ENCODE results near the gene POLK. TPM values are rescaled to one million over a fixed set of nuclear protein-coding genes. Genes with fewer than 3 reads are reported as not detected.

POLK gene
- total RNA-seq, 1 donor from 2014 or later: 38.2 TPM

DNA sequence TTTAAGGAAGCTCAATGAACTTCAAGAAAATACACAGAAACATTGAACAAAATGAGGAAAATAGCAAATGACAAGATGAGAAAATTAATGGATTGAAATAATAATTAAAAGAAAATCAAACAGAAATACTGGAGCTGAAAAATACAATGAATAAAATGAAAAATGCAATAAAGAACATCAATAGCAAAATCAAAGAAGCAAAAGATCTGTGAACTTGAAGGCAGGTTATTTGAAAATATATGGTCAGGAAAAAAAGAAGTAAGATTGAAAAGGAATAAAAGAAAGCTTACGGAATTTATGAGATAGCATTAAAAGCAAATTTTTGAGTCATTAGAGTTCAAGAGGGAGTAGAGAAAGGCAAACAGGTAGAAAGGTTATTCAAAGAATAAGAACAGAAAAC is 42.7 kb upstream of the POLK start:
- no peak for ATAC-seq
- H3K4me3 ChIP-seq: no peak overlapping the region
- intact Hi-C loops (cut with DNase I): no loop called here

GRCh38 chr5:75471193-75471592 is 40.5 kb upstream of the POLK start:
- no peak for ATAC-seq
- Histone ChIP-seq H3K9me3 (peaks cover 22% of the 10 kb centered on the region), H3K4me1 (peaks cover under 1% of the 10 kb centered on the region), H3K36me3 (no peaks in the 10 kb centered on the region), H3K4me3 (no peak overlapping the region), H3K27me3 (no peaks in the 10 kb centered on the region), H3K27ac (no peak overlapping the region)
- intact Hi-C loops (cut with DNase I): no loop called here
- no peak for TF ChIP-seq CTCF (IDR thresholded peaks at IDR 0.05)
- no peak for DNase-seq

More for the DNA sequence above, 42.7 kb upstream of the POLK start:
- H3K9me3 ChIP-seq: peaks cover 22% of the 10 kb centered on the region
- no peak overlapping the region for H3K27ac ChIP-seq
- TF ChIP-seq CTCF (IDR thresholded peaks at IDR 0.05): no peak
- H3K27me3 ChIP-seq: no peaks in the 10 kb centered on the region
- DNase-seq: no peak
- peaks cover 13% of the 10 kb centered on the region for H3K4me1 ChIP-seq
- H3K36me3 ChIP-seq: no peaks in the 10 kb centered on the region

DNA sequence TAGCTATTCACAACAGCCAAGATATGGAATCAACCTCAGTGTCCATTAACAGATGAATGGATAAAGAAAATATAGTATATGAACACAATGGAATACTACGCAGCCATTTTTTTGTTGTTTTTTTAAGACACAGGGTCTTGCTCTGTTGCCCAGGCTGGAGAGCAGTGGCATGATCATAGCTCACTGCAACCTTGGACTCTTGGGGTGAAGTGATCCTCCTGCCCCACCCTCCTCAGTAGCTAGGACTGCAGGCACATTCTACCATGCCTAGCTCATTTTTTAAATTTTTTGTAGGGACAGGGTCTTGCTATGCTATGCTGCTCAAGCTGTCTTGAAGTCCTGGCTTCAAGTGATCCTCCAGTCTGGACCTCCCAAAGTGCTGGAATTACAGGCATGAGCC is 38.7 kb upstream of the POLK start:
- Histone ChIP-seq H3K27me3 (no peaks in the 10 kb centered on the region), H3K36me3 (no peaks in the 10 kb centered on the region), H3K27ac (no peak overlapping the region), H3K4me1 (no peaks in the 10 kb centered on the region), H3K9me3 (peaks cover 22% of the 10 kb centered on the region), H3K4me3 (no peak overlapping the region)
- ATAC-seq: no peak
- TF ChIP-seq CTCF (IDR thresholded peaks at IDR 0.05): no peak
- intact Hi-C loops (cut with DNase I): no loop called here
- DNase-seq: no peak

- no peak overlapping the region for H3K4me3 ChIP-seq
- intact Hi-C loops (cut with DNase I): no loop called here
- no peak overlapping the region for H3K27ac ChIP-seq
- ATAC-seq: no peak
- no peak for TF ChIP-seq CTCF (IDR thresholded peaks at IDR 0.05)
- H3K36me3 ChIP-seq: no peaks in the 10 kb centered on the region
- no peak for DNase-seq
- H3K4me1 ChIP-seq: no peaks in the 10 kb centered on the region
- H3K9me3 ChIP-seq: peaks cover 21% of the 10 kb centered on the region
- H3K27me3 ChIP-seq: no peaks in the 10 kb centered on the region
Measured at GRCh38 chr5:75473463-75473862, 38.2 kb upstream of the POLK start.

GRCh38 chr5:75475364-75475763 is 36.3 kb upstream of the POLK start:
- H3K27me3 ChIP-seq: no peaks in the 10 kb centered on the region
- TF ChIP-seq CTCF (IDR thresholded peaks at IDR 0.05): no peak
- peaks cover 2% of the 10 kb centered on the region for H3K9me3 ChIP-seq
- H3K4me3 ChIP-seq: no peak overlapping the region
- DNase-seq (no peak), ATAC-seq (no peak)
- no peaks in the 10 kb centered on the region for H3K4me1 ChIP-seq
- intact Hi-C loops (cut with DNase I): no loop called here
- no peaks in the 10 kb centered on the region for H3K36me3 ChIP-seq
- no peak overlapping the region for H3K27ac ChIP-seq

DNA sequence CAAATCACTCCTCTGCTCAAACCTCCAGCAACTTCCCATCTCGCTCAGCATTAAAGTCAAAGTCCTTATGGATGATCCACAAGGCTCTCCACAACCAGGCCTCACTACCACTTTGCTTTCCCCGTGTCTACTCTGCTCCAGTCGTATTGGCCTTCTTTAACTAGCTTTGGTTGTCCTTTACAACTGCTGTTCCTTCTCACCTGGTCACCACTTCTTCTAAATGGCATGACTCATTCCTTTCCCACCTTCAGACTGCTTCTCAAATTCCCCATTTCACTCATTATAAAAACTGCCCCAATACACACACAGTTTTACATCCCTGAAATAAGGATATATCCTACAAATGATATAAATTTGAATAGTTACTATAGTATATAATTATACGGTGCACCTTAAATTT is 30.7 kb upstream of the POLK start:
- Histone ChIP-seq H3K27ac (no peak overlapping the region), H3K27me3 (no peaks in the 10 kb centered on the region), H3K4me3 (no peak overlapping the region), H3K36me3 (no peaks in the 10 kb centered on the region), H3K4me1 (no peaks in the 10 kb centered on the region), H3K9me3 (no peaks in the 10 kb centered on the region)
- DNase-seq (no peak), ATAC-seq (no peak)
- no peak for TF ChIP-seq CTCF (IDR thresholded peaks at IDR 0.05)
- intact Hi-C loops (cut with DNase I): no loop called here

All from upper lobe of right lung (tissue), 1 donor.